LoVo (cell line): Measurements from ENCODE around the gene AP2A1.
"Not testable (repeated sequence)": the region's sequence is repeated elsewhere in the genome, so short reads cannot be mapped to it uniquely, and the experiment has no call there.

Source experiments
- DNase-seq: peaks from one replicate; pipeline ENCODE4 v3.0.0-alpha.2; 2016; ENCODE audit warnings: low spot score

The AP2A1 gene

GRCh38 chr19:49766930-49767299 lies at the start of gene AP2A1:
Gene AP2A1 (plus strand): TSS chr19:49767001. CDS start chr19:49767134, 133 bp downstream.
- no peak for DNase-seq

DNA sequence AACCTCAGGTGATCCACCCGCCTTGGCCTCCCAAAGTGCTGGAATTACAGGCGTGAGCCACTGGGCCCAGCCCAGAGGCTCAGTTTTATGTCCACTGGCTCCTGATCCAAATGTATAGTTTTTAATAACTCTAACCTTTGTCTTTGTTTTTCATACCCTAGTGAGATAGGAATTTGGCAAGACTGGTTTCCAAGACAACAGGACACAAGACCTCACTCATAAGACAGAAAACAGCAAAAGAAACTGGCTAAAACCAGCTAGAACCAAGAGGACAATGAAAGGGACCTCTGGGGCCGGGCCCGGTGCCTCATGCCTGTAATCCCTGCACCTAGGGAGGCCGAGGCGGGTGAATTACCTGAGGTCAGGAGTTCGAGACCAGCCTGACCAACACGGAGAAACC lies 48.3 kb upstream of the AP2A1 start:
- DNase-seq = no peak

DNA sequence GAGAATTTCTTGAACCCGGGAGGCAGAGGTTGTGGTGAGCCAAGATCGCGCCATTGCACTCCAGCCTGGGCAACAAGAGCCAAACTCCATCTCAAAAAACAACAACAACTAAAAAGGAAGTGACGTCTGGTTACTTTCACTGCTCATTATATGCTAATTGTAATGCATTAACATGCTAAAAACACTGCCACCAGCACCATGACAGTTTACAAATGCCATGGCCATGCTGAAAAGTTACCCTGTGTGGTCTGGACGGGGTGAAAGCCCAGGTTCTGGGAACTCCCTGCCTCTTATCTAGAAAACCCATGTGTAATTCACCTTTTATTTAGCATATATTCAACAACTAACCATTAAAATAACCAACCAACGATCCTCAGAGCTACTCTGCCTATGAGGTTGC lies 47.8 kb upstream of the AP2A1 start:
- no peak for DNase-seq

GRCh38 chr19:49719420-49719819 lies 47.4 kb upstream of the AP2A1 start:
- DNase-seq = not testable (repeated sequence)

DNA sequence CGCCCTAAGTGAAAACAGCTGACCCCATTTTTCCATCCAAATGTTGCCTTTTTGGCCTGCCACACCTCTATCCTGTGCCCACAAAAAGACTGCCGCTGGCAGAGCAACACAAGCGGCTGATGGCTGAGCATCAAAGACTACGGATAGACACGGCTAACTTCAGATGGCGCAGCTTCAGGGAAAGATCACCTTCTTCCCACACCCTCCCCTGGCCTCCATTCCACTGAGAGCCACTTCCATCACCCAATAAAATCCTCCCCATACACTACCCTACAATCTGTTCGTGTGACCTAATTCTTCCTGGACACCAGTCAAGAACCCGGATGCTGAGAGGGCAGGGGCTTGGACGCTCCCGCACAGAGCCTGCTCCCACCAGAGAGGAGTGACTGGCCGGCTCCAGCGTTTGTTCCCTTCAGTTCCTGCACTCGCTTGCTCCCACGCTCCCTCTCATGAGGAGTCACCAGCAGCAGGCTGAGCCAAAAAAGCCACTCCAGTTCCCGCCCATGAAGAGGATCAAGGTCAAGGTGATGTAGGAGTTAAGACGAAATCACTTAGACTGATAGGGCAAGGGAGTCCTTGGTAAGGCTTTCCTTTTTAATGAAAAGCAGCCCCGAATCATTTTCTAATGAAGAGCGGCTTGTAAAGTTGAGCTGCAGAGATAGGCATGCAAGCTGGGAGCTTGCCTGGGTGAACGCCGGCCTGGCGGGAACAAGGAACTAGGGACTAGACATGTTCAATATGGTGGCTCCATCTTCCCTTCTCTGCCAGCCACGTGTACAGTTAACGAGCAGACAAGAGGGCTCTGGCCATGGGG lies 39.4 kb upstream of the AP2A1 start:
- no peak for DNase-seq

- no peak for DNase-seq
These were observed 36.6 kb upstream of the AP2A1 start for GRCh38 chr19:49730166-49730565.

DNA sequence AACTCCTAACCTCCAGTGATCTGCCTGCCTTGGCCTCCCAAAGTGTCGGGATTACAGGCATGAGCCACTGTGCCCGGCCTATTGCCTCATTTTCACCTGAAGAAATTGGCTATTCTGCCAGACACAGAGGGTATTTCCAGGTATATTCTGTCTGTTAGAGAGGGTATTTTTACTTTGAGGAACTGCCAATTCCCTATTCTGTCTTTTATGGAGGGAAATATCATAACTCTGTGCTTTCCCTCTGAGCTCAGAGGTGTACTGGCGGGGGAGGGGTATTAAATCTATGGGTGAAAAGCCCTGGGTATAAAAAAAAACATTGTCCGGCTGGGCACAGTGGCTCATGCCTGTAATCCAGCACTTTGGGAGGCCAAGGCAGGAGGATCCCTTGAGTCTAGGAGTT lies 28.5 kb upstream of the AP2A1 start:
- no peak for DNase-seq

- DNase-seq = no peak
These were observed 27.7 kb upstream of the AP2A1 start for GRCh38 chr19:49739098-49739497.

- no peak for DNase-seq
These were observed 26.9 kb upstream of the AP2A1 start for GRCh38 chr19:49739933-49740332.

DNA sequence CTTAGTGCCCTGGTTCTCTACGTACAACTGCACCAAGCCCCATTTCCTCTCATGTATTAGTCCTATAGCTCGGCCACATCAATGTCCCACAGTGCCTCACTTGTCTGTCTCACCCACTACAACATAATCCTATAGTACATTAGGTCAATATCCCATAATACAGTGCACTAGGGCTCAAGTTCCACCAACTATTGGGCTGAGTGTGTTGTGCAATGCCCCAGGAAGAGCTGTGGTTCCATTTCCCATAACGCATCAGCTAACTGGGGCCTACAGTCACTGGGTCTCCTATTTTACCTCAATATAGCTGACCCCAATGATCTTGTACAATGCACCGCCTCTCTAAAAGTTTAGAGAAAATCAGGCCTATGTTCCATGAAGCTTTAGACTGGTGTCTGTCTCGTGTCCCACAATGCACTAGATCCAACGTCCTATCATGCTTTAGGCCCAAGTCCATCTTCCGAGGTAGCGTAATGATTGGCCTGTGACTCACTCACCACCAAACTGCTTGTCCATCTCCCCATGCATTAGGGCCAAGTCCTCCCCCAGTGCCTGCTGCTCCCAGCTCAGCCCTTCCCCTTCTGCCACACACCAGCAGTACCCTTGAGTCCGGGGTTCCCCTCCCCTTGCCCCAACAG lies 25.5 kb upstream of the AP2A1 start:
- no peak for DNase-seq

GRCh38 chr19:49744946-49745381 lies 21.8 kb upstream of the AP2A1 start:
- no peak for DNase-seq

DNA sequence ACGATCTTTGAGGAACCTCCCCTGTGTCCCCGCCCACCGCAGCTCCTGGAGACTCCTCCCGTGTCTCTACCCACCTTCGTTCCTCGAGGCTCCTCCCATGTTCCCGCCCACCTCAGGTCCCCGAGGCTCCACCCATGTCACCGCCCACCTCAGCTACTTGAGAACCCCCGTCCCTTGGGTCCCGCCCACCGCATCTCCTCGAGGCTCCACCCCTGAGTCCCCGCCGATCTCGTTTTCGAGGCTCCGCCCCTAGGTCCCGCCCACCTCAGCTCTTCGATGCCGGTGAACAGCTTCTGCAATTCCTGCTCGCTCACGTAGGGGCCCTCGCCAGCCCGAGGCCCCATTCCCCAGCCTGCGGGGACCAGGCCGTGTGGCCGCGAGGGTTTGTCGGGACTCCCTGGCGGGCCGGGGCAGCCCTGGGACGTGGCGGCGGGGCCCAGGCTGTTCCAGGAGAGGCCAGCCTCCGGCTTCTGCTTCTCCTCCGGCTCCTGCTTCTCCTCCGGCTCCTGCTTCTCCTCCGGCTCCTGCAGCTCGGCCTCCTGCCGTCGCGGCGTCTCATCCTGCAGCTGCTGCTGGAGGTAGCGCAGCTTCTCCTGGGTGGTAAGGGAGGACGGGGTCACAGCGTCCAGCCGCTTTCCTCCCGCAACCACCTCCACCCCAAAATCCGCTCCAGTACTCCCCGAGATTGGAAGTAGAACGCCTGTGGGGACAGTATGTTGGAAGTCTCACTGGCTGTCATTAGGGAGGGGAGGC lies 20.4 kb upstream of the AP2A1 start:
- no peak for DNase-seq

GRCh38 chr19:49749055-49749716 lies 17.6 kb upstream of the AP2A1 start:
- no peak for DNase-seq

DNA sequence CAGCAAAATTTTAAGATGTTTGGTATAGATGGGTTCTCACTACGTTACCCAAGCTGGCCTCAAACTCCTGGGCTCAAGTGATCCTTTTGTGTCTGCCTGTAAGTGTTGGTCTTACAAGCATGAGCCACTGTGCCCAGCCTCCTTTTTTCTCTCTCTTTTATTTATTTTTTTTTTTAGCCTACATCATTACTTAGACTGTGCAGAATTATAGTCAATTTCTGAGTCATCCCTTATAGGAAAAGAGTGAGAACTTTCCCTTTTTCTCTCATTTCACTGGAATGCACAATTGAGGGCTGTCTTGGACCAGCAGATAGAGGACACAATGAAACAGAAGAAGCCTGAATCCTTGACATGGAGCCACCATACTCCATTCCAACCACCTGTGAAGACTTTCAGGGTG lies 17.0 kb upstream of the AP2A1 start:
- DNase-seq = no peak

- DNase-seq = no peak
These were observed 14.1 kb upstream of the AP2A1 start for GRCh38 chr19:49752701-49753100.

DNA sequence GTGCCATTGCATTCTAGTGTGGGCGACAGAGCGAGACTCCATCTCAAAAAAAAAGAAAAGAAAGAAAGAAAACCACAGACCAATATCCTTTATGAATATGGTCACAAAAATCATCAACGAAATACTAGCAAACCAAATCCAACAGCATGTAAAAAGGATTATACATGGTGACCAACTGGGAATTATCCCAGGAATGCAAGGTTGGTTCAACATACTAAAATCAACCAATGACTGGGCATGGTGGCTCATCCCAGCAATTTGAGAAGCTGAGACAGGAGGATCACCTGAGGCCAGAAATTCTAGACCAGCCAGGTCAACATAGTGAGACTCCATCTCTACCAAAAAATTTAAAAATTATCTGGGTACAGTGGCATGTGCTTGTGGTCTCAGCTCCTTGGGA lies 10.8 kb upstream of the AP2A1 start:
- no peak for DNase-seq

- no peak for DNase-seq
These were observed 8.5 kb upstream of the AP2A1 start for GRCh38 chr19:49758292-49758691.

DNA sequence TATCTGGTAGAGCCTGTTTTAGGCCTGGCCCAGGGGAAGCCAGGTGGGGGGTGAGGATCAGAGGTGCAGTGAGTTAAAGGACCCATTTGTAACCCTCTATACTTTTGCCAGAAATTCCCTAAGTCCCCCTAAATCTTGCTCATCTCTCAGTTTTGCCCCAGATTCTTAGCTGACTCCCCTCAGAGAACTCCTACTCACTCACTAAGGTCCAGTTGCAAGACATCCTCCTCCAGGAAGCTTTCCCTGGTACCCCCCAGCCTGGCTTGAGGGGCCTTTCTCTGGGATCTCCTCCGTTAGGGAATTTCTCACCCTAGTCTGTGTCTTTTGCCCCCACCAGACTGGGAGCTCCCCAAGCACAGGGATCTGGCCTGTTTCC lies 5.6 kb upstream of the AP2A1 start:
- no peak for DNase-seq

- DNase-seq = no peak
These were observed 5.0 kb upstream of the AP2A1 start for GRCh38 chr19:49761625-49762311.

GRCh38 chr19:49763230-49763629 lies 3.6 kb upstream of the AP2A1 start, which contains the start of gene TSKS:
Gene TSKS (minus strand): TSS chr19:49763306. CDS start chr19:49763247, 59 bp downstream.
- DNase-seq = no peak

DNA sequence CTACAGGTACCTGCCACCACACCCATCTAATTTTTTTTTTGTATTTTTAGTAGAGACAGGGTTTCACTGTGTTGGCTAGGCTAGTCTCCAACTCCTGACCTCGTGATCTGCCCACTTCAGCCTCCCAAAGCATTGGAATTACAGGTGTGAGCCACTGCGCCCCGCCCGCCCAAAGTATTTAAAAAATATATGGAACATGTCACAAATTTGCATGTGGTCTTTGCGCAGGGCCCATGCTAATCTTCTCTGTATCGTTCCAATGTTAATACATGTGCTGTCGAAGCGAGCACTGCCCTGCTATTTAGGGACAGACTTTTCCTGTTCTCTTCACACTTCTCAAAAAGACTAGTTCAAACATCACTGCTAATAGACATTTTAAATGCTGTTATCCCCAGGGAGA lies 2.5 kb upstream of the AP2A1 start:
- DNase-seq = no peak
